Osteocyte (in vitro differentiated cells): ENCODE measurements around the gene STIM2. TPM values are rescaled to one million over a fixed set of nuclear protein-coding genes. Genes with fewer than 3 reads are reported as not detected.

Experiments
- DNase-seq: peaks from one replicate; pipeline ENCODE4 v3.0.0; 2021; ENCODE audit warnings: mixed read lengths; ENCODE audit not compliant: unreplicated experiment; ENCODE audit errors: extremely low spot score
- H3K27ac Mint-ChIP-seq: one replicate; pipeline ENCODE4 v1.8.0; 2021; ENCODE audit warnings: mild to moderate bottlenecking, mixed read lengths; ENCODE audit not compliant: unreplicated experiment
- H3K27me3 Mint-ChIP-seq: one replicate; pipeline ENCODE4 v1.8.0; 2021; ENCODE audit warnings: mixed read lengths; ENCODE audit not compliant: unreplicated experiment
- H3K36me3 Mint-ChIP-seq: one replicate; pipeline ENCODE4 v1.8.0; 2021; ENCODE audit warnings: mixed read lengths; ENCODE audit not compliant: unreplicated experiment
- H3K4me1 Mint-ChIP-seq: one replicate; pipeline ENCODE4 v1.8.0; 2021; ENCODE audit warnings: mixed read lengths; ENCODE audit not compliant: unreplicated experiment
- H3K4me3 Mint-ChIP-seq: one replicate; pipeline ENCODE4 v1.8.0; 2021; ENCODE audit warnings: mild to moderate bottlenecking, moderate library complexity, mixed read lengths; ENCODE audit not compliant: unreplicated experiment
- H3K9me3 Mint-ChIP-seq: one replicate; pipeline ENCODE4 v1.8.0; 2021; ENCODE audit warnings: mixed read lengths; ENCODE audit not compliant: unreplicated experiment
- total RNA-seq: library from RNA; stranded (reverse); gene quantifications from 2 replicates; pipeline ENCODE4 v1.2.1, GENCODE V29; 2021
- TF ChIP-seq, protein P1 (sequence below): fragments of 200-600 bp; sonication (generic); IDR thresholded peaks from 2 replicates; pipeline ENCODE4 v1.5.0; 2021; ENCODE audit warnings: antibody characterized with exemption, mild to moderate bottlenecking, moderate library complexity

The STIM2 gene
- total RNA-seq, 1 donor from 2014 or later, result 14.1 TPM

DNA sequence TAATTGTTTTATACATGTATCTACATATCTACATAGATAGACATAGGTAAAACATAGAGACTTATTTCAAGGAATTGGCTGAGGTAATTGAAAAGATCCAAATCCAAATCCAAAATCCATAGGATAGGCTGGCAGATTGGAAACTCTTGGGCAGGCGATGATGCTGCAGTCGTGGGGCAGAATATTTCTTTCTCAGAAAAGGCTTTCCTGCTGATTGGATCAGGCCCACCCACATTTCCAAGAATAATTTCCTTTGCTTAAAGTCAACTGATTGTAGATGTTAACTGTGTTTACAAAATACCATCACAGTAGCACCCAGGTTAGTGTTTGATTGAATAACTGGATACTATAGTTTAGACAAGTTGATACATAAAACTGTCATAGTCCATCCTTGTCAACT is 27.2 kb downstream of the STIM2 start:
- Mint-ChIP-seq H3K9me3 (no peaks in the 10 kb centered on the region), H3K27ac (no peak overlapping the region), H3K36me3 (no peaks in the 10 kb centered on the region), H3K4me1 (peaks cover 2% of the 10 kb centered on the region), H3K27me3 (no peaks in the 10 kb centered on the region), H3K4me3 (no peak overlapping the region)
- TF ChIP-seq, protein P1, sequence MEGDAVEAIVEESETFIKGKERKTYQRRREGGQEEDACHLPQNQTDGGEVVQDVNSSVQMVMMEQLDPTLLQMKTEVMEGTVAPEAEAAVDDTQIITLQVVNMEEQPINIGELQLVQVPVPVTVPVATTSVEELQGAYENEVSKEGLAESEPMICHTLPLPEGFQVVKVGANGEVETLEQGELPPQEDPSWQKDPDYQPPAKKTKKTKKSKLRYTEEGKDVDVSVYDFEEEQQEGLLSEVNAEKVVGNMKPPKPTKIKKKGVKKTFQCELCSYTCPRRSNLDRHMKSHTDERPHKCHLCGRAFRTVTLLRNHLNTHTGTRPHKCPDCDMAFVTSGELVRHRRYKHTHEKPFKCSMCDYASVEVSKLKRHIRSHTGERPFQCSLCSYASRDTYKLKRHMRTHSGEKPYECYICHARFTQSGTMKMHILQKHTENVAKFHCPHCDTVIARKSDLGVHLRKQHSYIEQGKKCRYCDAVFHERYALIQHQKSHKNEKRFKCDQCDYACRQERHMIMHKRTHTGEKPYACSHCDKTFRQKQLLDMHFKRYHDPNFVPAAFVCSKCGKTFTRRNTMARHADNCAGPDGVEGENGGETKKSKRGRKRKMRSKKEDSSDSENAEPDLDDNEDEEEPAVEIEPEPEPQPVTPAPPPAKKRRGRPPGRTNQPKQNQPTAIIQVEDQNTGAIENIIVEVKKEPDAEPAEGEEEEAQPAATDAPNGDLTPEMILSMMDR, result no peak
- no peak for DNase-seq

GRCh38 chr4:26889356-26889755 is 28.7 kb downstream of the STIM2 start:
- TF ChIP-seq, protein P1, result no peak
- no peak for DNase-seq
- H3K36me3 Mint-ChIP-seq, result no peaks in the 10 kb centered on the region
- H3K27ac Mint-ChIP-seq, result no peak overlapping the region
- peaks cover under 1% of the 10 kb centered on the region for H3K4me1 Mint-ChIP-seq
- no peak overlapping the region for H3K4me3 Mint-ChIP-seq
- no peaks in the 10 kb centered on the region for H3K9me3 Mint-ChIP-seq
- H3K27me3 Mint-ChIP-seq, result no peaks in the 10 kb centered on the region

DNA sequence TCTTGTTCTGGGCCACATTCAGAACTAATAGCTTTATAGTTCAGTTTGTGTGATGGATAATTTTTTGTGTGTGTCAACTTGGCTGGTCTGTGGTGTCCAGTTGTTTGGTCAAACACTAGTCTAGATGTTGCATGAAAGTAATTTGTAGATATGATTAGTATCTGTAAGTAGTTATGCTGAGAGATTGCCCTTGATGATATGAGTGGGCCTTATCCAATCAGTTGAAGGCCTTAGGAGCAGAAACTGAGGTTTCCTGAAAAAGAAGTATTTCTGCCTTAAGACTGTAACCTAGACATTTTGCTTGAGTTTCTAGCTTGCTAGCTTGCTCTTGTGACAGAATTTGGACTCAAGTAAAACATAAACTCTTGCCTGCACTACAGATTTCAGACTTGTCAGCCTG is 30.4 kb downstream of the STIM2 start:
- Mint-ChIP-seq H3K4me3 (no peak overlapping the region), H3K4me1 (no peaks in the 10 kb centered on the region), H3K27me3 (no peaks in the 10 kb centered on the region), H3K9me3 (no peaks in the 10 kb centered on the region), H3K36me3 (no peaks in the 10 kb centered on the region), H3K27ac (no peak overlapping the region)
- TF ChIP-seq, protein P1, result no peak
- DNase-seq, result no peak

GRCh38 chr4:26891867-26892266 is 31.2 kb downstream of the STIM2 start:
- Mint-ChIP-seq H3K9me3 (no peaks in the 10 kb centered on the region), H3K27ac (no peak overlapping the region), H3K36me3 (no peaks in the 10 kb centered on the region), H3K4me1 (peaks cover 3% of the 10 kb centered on the region), H3K27me3 (no peaks in the 10 kb centered on the region), H3K4me3 (no peak overlapping the region)
- TF ChIP-seq, protein P1, result no peak
- no peak for DNase-seq

GRCh38 chr4:26892480-26893150 is 32.0 kb downstream of the STIM2 start:
- H3K27ac Mint-ChIP-seq, result no peak overlapping the region
- H3K9me3 Mint-ChIP-seq, result no peaks in the 10 kb centered on the region
- no peaks in the 10 kb centered on the region for H3K27me3 Mint-ChIP-seq
- no peak overlapping the region for H3K4me3 Mint-ChIP-seq
- DNase-seq, result no peak
- TF ChIP-seq, protein P1, result no peak
- peaks cover 3% of the 10 kb centered on the region for H3K4me1 Mint-ChIP-seq
- no peaks in the 10 kb centered on the region for H3K36me3 Mint-ChIP-seq
